Coronary artery (tissue), 2 donors: ENCODE data around the gene ATP2C1.

Experiments
- DNase-seq: peaks from one replicate; pipeline ENCODE4 v3.0.0-alpha.2; 2017; ENCODE audit warnings: low spot score
- H3K27ac ChIP-seq, 2 donors: fragments of 200-600 bp; sonication (generic); one replicate each; pipeline ENCODE4 v1.5.1; 2016 to 2019
- H3K4me3 ChIP-seq: fragments of 200-600 bp; sonication (generic); 2 replicates; pipeline ENCODE4 v1.5.1; 2016; ENCODE audit warnings: mild to moderate bottlenecking, moderate library complexity
- TF ChIP-seq, protein P1 (sequence below): fragments of 200-600 bp; sonication (generic); IDR thresholded peaks from one replicate; pipeline ENCODE4 v1.5.1; 2019; ENCODE audit warnings: antibody characterized with exemption

The ATP2C1 gene, protein sequence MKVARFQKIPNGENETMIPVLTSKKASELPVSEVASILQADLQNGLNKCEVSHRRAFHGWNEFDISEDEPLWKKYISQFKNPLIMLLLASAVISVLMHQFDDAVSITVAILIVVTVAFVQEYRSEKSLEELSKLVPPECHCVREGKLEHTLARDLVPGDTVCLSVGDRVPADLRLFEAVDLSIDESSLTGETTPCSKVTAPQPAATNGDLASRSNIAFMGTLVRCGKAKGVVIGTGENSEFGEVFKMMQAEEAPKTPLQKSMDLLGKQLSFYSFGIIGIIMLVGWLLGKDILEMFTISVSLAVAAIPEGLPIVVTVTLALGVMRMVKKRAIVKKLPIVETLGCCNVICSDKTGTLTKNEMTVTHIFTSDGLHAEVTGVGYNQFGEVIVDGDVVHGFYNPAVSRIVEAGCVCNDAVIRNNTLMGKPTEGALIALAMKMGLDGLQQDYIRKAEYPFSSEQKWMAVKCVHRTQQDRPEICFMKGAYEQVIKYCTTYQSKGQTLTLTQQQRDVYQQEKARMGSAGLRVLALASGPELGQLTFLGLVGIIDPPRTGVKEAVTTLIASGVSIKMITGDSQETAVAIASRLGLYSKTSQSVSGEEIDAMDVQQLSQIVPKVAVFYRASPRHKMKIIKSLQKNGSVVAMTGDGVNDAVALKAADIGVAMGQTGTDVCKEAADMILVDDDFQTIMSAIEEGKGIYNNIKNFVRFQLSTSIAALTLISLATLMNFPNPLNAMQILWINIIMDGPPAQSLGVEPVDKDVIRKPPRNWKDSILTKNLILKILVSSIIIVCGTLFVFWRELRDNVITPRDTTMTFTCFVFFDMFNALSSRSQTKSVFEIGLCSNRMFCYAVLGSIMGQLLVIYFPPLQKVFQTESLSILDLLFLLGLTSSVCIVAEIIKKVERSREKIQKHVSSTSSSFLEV

DNA sequence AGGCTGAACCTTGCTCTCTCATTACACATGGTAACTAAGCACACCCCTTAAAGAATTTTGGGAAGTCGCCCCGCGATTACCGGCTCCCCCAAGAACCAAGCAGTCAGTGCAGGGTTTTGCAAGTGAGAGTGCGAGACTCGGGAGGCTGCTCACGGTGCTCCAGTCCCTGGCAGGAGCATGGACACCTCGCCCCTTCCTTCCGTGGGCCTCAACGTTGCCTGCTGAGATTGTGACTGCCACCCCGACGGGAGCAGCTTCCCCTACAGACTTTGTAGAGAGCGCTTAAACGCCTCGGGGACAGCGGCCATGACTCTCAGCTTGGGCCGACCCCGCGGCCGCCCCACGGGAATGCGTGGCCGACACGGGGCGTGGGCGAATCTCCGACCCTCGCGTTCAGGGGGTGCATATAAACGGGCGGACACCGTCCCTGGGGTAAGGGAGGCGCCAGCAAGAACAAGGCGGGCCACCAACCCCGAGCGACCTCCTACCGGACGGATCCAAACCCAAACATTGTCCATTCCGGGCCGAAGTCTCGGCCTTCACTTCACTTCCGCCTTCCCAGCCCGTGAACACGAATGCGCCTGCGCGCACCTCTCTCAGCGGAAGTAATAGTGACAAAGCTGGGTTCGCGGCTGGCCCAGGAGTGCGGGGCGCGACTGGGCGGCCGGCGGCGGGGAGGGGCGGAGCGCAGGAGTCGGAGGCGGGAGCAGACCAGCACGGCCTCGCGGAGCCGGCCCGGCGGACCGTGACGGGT, at the start of gene ATP2C1:
ATP2C1 (plus strand) TSS at position 709 of the 754 bp plus-strand sequence. CDS start 686 bp downstream, outside the sequence.
- H3K4me3 ChIP-seq = peak within 1 kb of the TSS; percentile 74
- H3K27ac ChIP-seq = peak within 1 kb of the TSS; percentile 92 to 94
- DNase-seq = peak; percentile 95
- TF ChIP-seq, protein P1, sequence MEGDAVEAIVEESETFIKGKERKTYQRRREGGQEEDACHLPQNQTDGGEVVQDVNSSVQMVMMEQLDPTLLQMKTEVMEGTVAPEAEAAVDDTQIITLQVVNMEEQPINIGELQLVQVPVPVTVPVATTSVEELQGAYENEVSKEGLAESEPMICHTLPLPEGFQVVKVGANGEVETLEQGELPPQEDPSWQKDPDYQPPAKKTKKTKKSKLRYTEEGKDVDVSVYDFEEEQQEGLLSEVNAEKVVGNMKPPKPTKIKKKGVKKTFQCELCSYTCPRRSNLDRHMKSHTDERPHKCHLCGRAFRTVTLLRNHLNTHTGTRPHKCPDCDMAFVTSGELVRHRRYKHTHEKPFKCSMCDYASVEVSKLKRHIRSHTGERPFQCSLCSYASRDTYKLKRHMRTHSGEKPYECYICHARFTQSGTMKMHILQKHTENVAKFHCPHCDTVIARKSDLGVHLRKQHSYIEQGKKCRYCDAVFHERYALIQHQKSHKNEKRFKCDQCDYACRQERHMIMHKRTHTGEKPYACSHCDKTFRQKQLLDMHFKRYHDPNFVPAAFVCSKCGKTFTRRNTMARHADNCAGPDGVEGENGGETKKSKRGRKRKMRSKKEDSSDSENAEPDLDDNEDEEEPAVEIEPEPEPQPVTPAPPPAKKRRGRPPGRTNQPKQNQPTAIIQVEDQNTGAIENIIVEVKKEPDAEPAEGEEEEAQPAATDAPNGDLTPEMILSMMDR = no peak

DNA sequence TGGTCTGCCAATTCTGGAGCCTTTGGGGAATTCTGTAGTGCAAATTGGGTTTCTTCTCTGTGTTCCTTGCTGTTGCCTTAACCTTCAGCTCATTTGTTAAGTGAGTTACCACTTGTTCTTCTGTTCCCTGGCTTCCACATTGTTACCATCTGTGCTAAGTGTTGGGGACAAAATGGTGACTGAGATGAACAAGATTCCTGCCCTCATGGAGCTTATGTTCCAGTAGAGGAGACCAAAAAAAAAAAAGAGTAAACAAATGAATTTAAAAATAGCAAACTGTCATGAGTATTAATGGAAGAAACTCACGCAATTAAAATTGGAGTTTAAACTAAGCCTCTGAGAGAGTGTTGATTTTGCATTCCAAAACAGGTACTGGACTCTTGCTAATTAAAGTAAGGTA, 49.4 kb upstream of the ATP2C1 start:
- Histone ChIP-seq H3K27ac (no peak overlapping the region), H3K4me3 (no peak overlapping the region)
- TF ChIP-seq, protein P1 = no peak
- DNase-seq = no peak

GRCh38 chr3:130846181-130846580, 47.7 kb upstream of the ATP2C1 start:
- DNase-seq = no peak
- Histone ChIP-seq H3K4me3 (no peak overlapping the region), H3K27ac (no peak overlapping the region)
- TF ChIP-seq, protein P1 = no peak

GRCh38 chr3:130849091-130849552, 44.8 kb upstream of the ATP2C1 start:
- TF ChIP-seq, protein P1 = no peak
- DNase-seq = no peak
- no peak overlapping the region for H3K4me3 ChIP-seq
- no peak overlapping the region for H3K27ac ChIP-seq

- H3K4me3 ChIP-seq = peak overlapping the region; percentile 67
- TF ChIP-seq, protein P1 = no peak
- H3K27ac ChIP-seq = peak overlapping the region; percentile 41 to 45
- no peak for DNase-seq
These were observed 43.7 kb upstream of the ATP2C1 start for GRCh38 chr3:130850044-130850797.

DNA sequence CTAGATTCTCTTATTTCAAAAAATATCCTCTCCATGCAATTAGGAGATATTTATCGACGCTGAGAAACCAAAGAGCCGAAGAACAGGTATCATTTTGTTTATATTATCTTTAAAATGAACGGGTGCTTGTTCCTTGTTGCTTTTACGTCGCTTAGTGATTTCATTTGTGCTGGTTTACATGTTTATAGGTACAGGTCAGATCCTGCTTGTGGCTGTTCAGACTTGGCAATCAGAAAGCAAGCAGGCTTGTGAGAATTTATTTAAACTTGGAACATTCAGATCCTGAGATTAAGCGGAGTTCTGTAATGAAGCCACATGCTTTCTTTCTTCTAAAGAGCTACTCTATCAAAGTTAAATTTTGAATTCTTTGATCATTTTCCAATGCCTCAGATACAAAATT, 43.0 kb upstream of the ATP2C1 start:
- Histone ChIP-seq H3K4me3 (peak overlapping the region; percentile 67), H3K27ac (peak overlapping the region; percentile 41 to 45)
- no peak for DNase-seq
- TF ChIP-seq, protein P1 = no peak
